Islet precursor cell (in vitro differentiated cells): ENCODE measurements around the gene ANO10.
"Not testable (repeated sequence)": the region's sequence is repeated elsewhere in the genome, so short reads cannot be mapped to it uniquely, and the experiment has no call there.

Experiments used
- DNase-seq: peaks from one replicate; pipeline ENCODE4 v3.0.0-alpha.2; 2018

ANO10 gene

GRCh38 chr3:43573576-43573975, 48.2 kb downstream of the ANO10 start:
- no peak for DNase-seq

GRCh38 chr3:43565661-43566341, 56.0 kb downstream of the ANO10 start:
- DNase-seq = not testable (repeated sequence)

GRCh38 chr3:43559961-43560360, 61.9 kb downstream of the ANO10 start:
- DNase-seq = no peak

- no peak for DNase-seq
These were observed 63.6 kb downstream of the ANO10 start for GRCh38 chr3:43558171-43558570.

- no peak for DNase-seq
These were observed 72.1 kb downstream of the ANO10 start for GRCh38 chr3:43549626-43550290.

GRCh38 chr3:43544277-43544676, 77.5 kb downstream of the ANO10 start:
- not testable (repeated sequence) for DNase-seq

- DNase-seq = no peak
These were observed 79.3 kb downstream of the ANO10 start for GRCh38 chr3:43542328-43543043.

GRCh38 chr3:43540624-43541023, 81.2 kb downstream of the ANO10 start:
- DNase-seq = no peak

- DNase-seq = no peak
These were observed 82.5 kb downstream of the ANO10 start for GRCh38 chr3:43539321-43539720.

GRCh38 chr3:43537225-43537624, 84.6 kb downstream of the ANO10 start:
- no peak for DNase-seq

GRCh38 chr3:43534675-43535074, 87.1 kb downstream of the ANO10 start:
- no peak for DNase-seq

GRCh38 chr3:43533009-43533408, 88.8 kb downstream of the ANO10 start:
- DNase-seq = no peak

GRCh38 chr3:43531835-43532234, 90.0 kb downstream of the ANO10 start:
- no peak for DNase-seq

- DNase-seq = no peak
These were observed 93.2 kb downstream of the ANO10 start for GRCh38 chr3:43528498-43529099.

- no peak for DNase-seq
These were observed 94.9 kb downstream of the ANO10 start for GRCh38 chr3:43526956-43527355.

GRCh38 chr3:43525941-43526607, 95.7 kb downstream of the ANO10 start:
- no peak for DNase-seq

- no peak for DNase-seq
These were observed 96.4 kb downstream of the ANO10 start for GRCh38 chr3:43525386-43525785.

GRCh38 chr3:43523454-43524053, 98.3 kb downstream of the ANO10 start:
- DNase-seq = no peak

- DNase-seq = no peak
These were observed 99.0 kb downstream of the ANO10 start for GRCh38 chr3:43522727-43523362.

GRCh38 chr3:43521941-43522340, 99.9 kb downstream of the ANO10 start:
- DNase-seq = no peak

- not testable (repeated sequence) for DNase-seq
These were observed 103.3 kb downstream of the ANO10 start for GRCh38 chr3:43518515-43518914.
